D341Med (cell line): ENCODE data around the gene ANAPC2.

Experiments used
- DNase-seq: peaks from one replicate; pipeline ENCODE4 v3.0.0; 2012; ENCODE audit warnings: low spot score

Gene ANAPC2

GRCh38 chr9:137215196-137215986, 27.0 kb upstream of the ANAPC2 start:
- DNase-seq = no peak

GRCh38 chr9:137214620-137215019, 26.3 kb upstream of the ANAPC2 start:
- DNase-seq = no peak

GRCh38 chr9:137213160-137214060, 25.1 kb upstream of the ANAPC2 start:
- DNase-seq = no peak

GRCh38 chr9:137212520-137212919, 24.2 kb upstream of the ANAPC2 start:
- no peak for DNase-seq

DNA sequence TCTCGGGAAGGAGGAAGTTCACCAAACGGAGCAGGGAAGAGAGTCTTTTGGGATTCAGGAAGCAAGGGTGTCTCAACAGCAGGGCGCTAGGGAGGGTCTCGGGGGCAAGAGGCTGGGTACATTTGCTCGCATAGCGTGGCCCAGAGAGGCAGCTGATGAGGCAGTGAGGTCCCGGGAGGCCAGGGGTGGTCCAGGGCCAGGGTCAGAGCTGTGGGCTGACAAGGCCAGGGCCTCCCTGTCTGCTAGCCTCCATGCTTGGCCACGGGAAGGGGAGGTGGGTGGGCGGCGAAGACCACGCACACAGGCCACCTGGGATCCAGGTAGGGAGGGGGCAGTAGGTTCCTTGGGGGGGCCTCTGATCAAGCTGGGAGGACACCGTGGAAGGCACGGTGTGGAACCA, 23.2 kb upstream of the ANAPC2 start:
- no peak for DNase-seq

DNA sequence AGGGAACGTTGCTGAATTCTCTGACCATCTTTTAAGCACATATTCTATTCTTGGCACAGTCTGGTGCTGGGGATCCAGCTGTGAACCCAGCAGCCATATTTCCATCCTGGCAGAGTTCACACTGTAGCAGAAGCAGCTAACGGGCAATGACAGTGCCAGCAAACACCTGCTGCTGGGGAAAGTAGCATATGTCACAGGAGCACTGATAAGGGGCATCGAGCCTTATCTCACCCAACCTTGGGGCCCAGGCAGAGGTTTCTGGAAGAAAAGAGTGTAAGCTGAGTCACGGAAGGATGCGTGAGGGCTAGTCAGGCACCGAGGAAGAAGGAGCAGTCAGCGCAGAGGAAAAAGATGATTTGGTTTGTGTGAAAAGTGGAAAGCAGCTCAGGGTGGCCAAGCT, 18.2 kb upstream of the ANAPC2 start:
- no peak for DNase-seq

DNA sequence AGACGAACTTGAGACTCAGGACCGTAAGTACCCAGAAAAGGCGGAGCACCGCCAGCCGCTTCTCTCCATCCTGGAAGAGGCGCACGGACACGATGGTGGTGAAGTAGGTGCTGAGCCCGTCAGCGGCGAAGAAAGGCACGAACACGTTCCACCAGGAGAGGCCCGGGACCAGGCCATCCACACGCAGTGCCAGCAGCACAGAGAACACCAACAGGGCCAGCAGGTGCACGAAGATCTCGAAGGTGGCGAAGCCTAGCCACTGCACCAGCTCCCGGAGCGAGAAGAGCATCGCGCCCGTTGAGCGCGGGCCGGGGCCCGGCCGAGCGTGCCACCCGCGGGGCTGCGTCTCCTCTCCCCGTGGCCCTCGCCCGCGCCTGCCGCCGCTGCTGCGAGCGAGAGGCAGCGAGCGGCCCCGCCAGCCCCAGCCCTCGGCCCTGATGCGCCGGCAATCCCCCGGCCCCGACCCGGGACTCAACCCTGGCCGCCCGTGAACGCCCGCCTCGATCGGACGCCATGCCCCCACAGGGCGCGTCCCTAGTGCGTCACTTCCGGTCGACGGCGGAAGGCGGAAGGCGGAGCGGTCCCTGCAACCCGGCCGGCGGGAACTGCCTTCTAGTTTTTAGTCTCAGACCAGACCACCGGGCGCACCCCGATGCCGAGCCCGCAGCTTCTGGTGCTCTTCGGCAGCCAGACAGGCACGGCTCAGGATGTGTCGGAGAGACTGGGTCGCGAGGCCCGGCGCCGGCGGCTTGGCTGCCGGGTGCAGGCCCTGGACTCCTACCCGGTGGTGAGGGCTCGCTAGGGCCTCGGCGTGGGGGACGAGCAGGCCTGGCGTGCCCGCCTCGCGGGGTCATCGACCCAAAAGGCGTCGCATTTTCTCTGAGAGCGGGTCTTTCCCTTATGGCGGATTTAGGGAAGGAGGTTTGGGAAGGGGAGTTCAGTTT, 17.0 kb upstream of the ANAPC2 start, which contains the start of the genes NDOR1 and TMEM203:
NDOR1 (plus strand) TSS at position 575 of the 944 bp plus-strand sequence; CDS start at position 653, 78 bp downstream.
TMEM203 (minus strand) TSS at position 523 of the 944 bp plus-strand sequence; CDS start at position 289, 234 bp downstream.
- DNase-seq = peak; percentile 96

DNA sequence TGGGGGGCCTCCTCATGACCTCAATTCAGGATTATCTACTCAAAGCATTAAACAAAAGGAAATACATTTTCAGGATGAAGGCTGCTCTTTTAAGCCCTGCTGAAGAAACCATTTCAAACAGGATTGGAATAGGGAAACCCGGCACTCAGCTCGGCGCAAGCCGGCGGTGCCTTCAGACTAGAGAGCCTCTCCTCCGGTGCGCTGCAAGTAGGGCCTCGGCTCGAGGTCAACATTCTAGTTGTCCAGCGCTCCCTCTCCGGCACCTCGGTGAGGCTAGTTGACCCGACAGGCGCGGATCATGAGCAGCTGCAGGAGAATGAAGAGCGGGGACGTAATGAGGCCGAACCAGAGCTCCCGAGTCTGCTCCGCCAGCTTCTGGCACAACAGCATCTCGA, 16.4 kb upstream of the ANAPC2 start:
- no peak for DNase-seq

GRCh38 chr9:137202966-137203365, 14.6 kb upstream of the ANAPC2 start:
- no peak for DNase-seq

DNA sequence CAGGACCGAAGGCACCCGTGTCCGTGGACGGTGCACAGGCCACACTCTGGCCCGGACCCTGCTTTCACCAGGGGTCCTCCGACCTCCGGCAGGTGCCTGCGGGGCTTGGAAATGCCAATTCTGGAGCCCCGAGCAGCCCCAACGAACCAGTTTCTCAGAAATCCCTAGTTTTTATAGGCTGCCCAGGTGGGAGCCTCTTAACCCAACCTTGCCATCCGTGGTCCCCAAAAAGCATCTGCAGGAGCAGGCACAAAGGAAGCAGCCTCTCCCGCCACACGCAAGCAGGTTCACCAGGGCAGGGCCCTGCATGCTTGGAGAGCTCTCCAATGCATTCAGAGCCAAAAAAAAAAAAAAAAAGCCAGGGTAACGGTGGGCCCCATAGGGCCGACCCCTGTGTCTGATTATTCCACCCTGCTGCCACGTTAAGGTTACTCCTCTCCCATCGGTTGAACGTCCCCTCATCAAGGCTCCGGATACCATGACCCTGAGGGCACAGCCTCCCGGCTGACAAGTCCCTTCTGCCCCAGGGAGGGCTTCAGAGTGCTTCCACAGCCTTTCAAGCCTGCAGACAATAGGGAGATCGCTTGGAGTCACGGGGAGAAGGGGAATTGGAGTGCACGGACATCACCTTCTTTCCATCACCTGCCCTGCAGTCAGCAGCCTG, 13.0 kb upstream of the ANAPC2 start:
- no peak for DNase-seq

- DNase-seq = peak; percentile 99
These were observed 12.2 kb upstream of the ANAPC2 start, which contains the start of gene TPRN for GRCh38 chr9:137200311-137201204. TPRN (minus strand) TSS chr9:137200741; CDS start chr9:137200711, 30 bp downstream.

GRCh38 chr9:137199411-137200121, 11.2 kb upstream of the ANAPC2 start:
- no peak for DNase-seq

- DNase-seq = no peak
These were observed 10.5 kb upstream of the ANAPC2 start for GRCh38 chr9:137198902-137199283.

- no peak for DNase-seq
These were observed 9.9 kb upstream of the ANAPC2 start for GRCh38 chr9:137198051-137198901.

- peak; percentile 70 for DNase-seq
These were observed 7.3 kb upstream of the ANAPC2 start for GRCh38 chr9:137195525-137196220.

GRCh38 chr9:137194909-137195308, 6.5 kb upstream of the ANAPC2 start:
- no peak for DNase-seq

- peak; percentile 73 for DNase-seq
These were observed 6.0 kb upstream of the ANAPC2 start for GRCh38 chr9:137194388-137194787.

DNA sequence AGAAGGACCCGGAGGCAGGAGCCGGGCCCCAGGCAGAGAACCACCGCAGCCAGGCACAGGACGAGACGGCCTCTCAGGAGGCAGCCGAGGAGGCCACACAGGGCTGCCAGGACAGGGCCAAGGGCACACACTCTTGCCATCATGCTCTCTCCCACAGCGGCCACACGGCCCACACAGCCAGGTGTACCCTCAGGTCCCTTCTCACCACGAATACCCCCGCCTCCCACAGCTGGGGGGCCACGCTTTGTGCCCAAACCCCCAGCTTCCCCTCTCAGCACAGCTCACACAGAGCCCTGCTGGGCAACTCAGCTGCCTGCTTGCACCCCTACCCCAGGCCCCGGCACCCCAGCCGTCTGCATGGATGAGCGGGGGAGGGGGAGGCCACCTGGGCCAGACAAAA, 5.4 kb upstream of the ANAPC2 start:
- DNase-seq = no peak
